GM23338 (cell line): Measurements from ENCODE around the gene TBC1D2B. TPM values are rescaled to one million over a fixed set of nuclear protein-coding genes. Genes with fewer than 3 reads are reported as not detected.
A peak's percentile ranks its signal among the peaks of the same experiment; 100 is the strongest.

Experiments
- ATAC-seq: fragments of 200-7000 bp; cut with Tn5 transposase; 3 replicates; pipeline ENCODE4 v1.9.1; 2020
- DNase-seq: peaks from one replicate; pipeline ENCODE4 v3.0.0-alpha.2; 2015; ENCODE audit warnings: low spot score
- H2AFZ ChIP-seq: fragments of 200-600 bp; sonication (generic); 2 replicates; pipeline ENCODE4 v1.8.0; 2016; ENCODE audit warnings: antibody characterized with exemption, mild to moderate bottlenecking, moderate library complexity
- H3F3A ChIP-seq: fragments of 200-600 bp; sonication (generic); replicated peaks from 2 replicates; pipeline ENCODE4 v1.8.0; 2017; ENCODE audit warnings: antibody characterized with exemption, mixed run types, low read depth
- H3K27ac ChIP-seq: fragments of 200-600 bp; sonication (generic); 2 replicates; pipeline ENCODE4 v1.6.1; 2016; ENCODE audit warnings: low read depth
- H3K27me3 ChIP-seq: fragments of 200-600 bp; sonication (generic); 2 replicates; pipeline ENCODE4 v1.8.0; 2016; ENCODE audit warnings: mild to moderate bottlenecking, mixed run types, moderate library complexity; ENCODE audit not compliant: insufficient read depth
- H3K36me3 ChIP-seq: fragments of 200-600 bp; sonication (generic); 2 replicates; pipeline ENCODE4 v1.8.0; 2016; ENCODE audit warnings: mild to moderate bottlenecking; ENCODE audit not compliant: insufficient read depth
- H3K4me1 ChIP-seq: fragments of 200-600 bp; sonication (generic); 2 replicates; pipeline ENCODE4 v1.8.0; 2016; ENCODE audit warnings: mild to moderate bottlenecking, moderate library complexity; ENCODE audit not compliant: insufficient read depth
- H3K4me2 ChIP-seq: fragments of 200-600 bp; sonication (generic); 2 replicates; pipeline ENCODE4 v1.7.1; 2017; ENCODE audit warnings: mixed run types
- H3K4me3 ChIP-seq: fragments of 200-600 bp; sonication (generic); 2 replicates; pipeline ENCODE4 v1.6.1; 2016; ENCODE audit warnings: mixed run types
- H3K79me2 ChIP-seq: fragments of 200-600 bp; sonication (generic); replicated peaks from 2 replicates; pipeline ENCODE4 v1.8.0; 2017; ENCODE audit warnings: mild to moderate bottlenecking; ENCODE audit not compliant: insufficient read depth
- H3K9me2 ChIP-seq: fragments of 200-600 bp; sonication (generic); 2 replicates; pipeline ENCODE4 v1.8.0; 2017; ENCODE audit not compliant: insufficient read depth
- H4K20me1 ChIP-seq: fragments of 200-600 bp; sonication (generic); replicated peaks from 2 replicates; pipeline ENCODE4 v1.8.0; 2017; ENCODE audit warnings: mild to moderate bottlenecking; ENCODE audit not compliant: insufficient read depth
- H3K27ac Mint-ChIP-seq: 2 replicates; pipeline ENCODE4 v1.8.0; 2020; ENCODE audit warnings: inconsistent platforms, mild to moderate bottlenecking, moderate library complexity, mixed read lengths
- H3K27me3 Mint-ChIP-seq: 3 replicates; pipeline ENCODE4 v1.8.0; 2022; ENCODE audit warnings: low read depth, mild to moderate bottlenecking, moderate library complexity, mixed read lengths, inconsistent platforms; ENCODE audit not compliant: insufficient read depth, poor library complexity
- H3K36me3 Mint-ChIP-seq: 3 replicates; pipeline ENCODE4 v1.8.0; 2021; ENCODE audit warnings: low read depth, mild to moderate bottlenecking, inconsistent platforms, moderate library complexity, mixed read lengths
- H3K4me1 Mint-ChIP-seq: 3 replicates; pipeline ENCODE4 v1.8.0; 2020; ENCODE audit warnings: mild to moderate bottlenecking, inconsistent platforms, mixed read lengths
- H3K4me3 Mint-ChIP-seq: 3 replicates; pipeline ENCODE4 v1.8.0; 2021; ENCODE audit warnings: moderate library complexity, mild to moderate bottlenecking, inconsistent platforms, mixed read lengths
- H3K9me3 Mint-ChIP-seq: 3 replicates; pipeline ENCODE4 v1.8.0; 2020; ENCODE audit warnings: moderate library complexity, mild to moderate bottlenecking, inconsistent platforms, mixed read lengths
- CREB1 ChIP-seq: fragments of 250-450 bp; sonication (Bioruptor Pico); IDR thresholded peaks from 2 replicates; pipeline ENCODE4 v1.5.0; 2020; ENCODE audit warnings: low read depth, mild to moderate bottlenecking, moderate library complexity
- CTCF ChIP-seq, 2 experiments: fragments of 200-600 bp in 1 of 2; sonication (generic) in 1 of 2; conservative IDR thresholded peaks; 2 replicates each; pipeline versions ENCODE4 v1.5.1 to v1.6.1; 2016 to 2017; ENCODE audit warnings: antibody characterized with exemption in 2 of 2, low read depth in 2 of 2, mild to moderate bottlenecking in 2 of 2, moderate library complexity in 1 of 2
- EZH2 ChIP-seq: fragments of 200-600 bp; sonication (generic); IDR thresholded peaks from one replicate; pipeline ENCODE4 v1.8.0; 2017; ENCODE audit warnings: antibody characterized with exemption, mild to moderate bottlenecking, low read depth; ENCODE audit not compliant: unreplicated experiment
- EZH2phosphoT487 ChIP-seq: fragments of 200-600 bp; sonication (generic); IDR thresholded peaks from one replicate; pipeline ENCODE4 v1.8.1; 2018; ENCODE audit warnings: antibody characterized with exemption; ENCODE audit not compliant: unreplicated experiment
- JUNB ChIP-seq: IDR thresholded peaks from one replicate; pipeline ENCODE4 v1.6.1; 2016; ENCODE audit warnings: antibody characterized with exemption; ENCODE audit not compliant: unreplicated experiment
- NANOG ChIP-seq: IDR thresholded peaks from 2 replicates; pipeline ENCODE4 v1.6.1; 2016; ENCODE audit warnings: antibody characterized with exemption, borderline replicate concordance
- POLR2AphosphoS5 ChIP-seq: IDR thresholded peaks from 2 replicates; pipeline ENCODE4 v1.6.1; 2016; ENCODE audit warnings: antibody characterized with exemption, low read depth
- REST ChIP-seq: IDR thresholded peaks from one replicate; pipeline ENCODE4 v1.6.1; 2018; ENCODE audit warnings: antibody characterized with exemption; ENCODE audit not compliant: unreplicated experiment
- STAT1 ChIP-seq: IDR thresholded peaks from one replicate; pipeline ENCODE4 v1.6.1; 2016; ENCODE audit warnings: antibody characterized with exemption; ENCODE audit not compliant: unreplicated experiment
- ZNF114 ChIP-seq: fragments of 250-450 bp; sonication (Bioruptor Pico); IDR thresholded peaks from 2 replicates; pipeline ENCODE4 v1.5.0; 2020; ENCODE audit warnings: mild to moderate bottlenecking, moderate library complexity
- ZNF462 ChIP-seq: fragments of 250-450 bp; sonication (Bioruptor Pico); IDR thresholded peaks from 2 replicates; pipeline ENCODE4 v1.5.0; 2020; ENCODE audit warnings: mild to moderate bottlenecking, moderate library complexity
- polyA plus RNA-seq: library from polyadenylated mRNA; unstranded; fragments of >200 nt; fragmentation: Nextera tagmentation; extraction: Ambion mirVana; gene quantifications from 2 replicates; pipeline ENCODE4 v1.2.1, GENCODE V29; 2016
- total RNA-seq: library from RNA; depleted of rRNA; stranded (reverse); fragments of >200 nt; shearing (Covaris generic); gene quantifications from 2 replicates; pipeline ENCODE4 v1.2.3, GENCODE V29; 2014

The TBC1D2B gene
- total and polyA plus RNA-seq, 2 experiments from 2014 or later, result 3.6 to 17.8 TPM

- Histone ChIP-seq H3K4me3 (no peak overlapping the region), H3K27me3 (no peaks in the 10 kb centered on the region), H3K9me2 (no peaks in the 10 kb centered on the region), H3K36me3 (no peaks in the 10 kb centered on the region), H3F3A (no peaks in the 10 kb centered on the region), H3K4me1 (no peaks in the 10 kb centered on the region; the same call in 1 of the 2 replicates), H3K4me2 (no peak overlapping the region), H3K79me2 (no peaks in the 10 kb centered on the region), H4K20me1 (no peaks in the 10 kb centered on the region), H2AFZ (no peak overlapping the region), H3K27ac (no peak overlapping the region)
- ATAC-seq, result no peak
- Mint-ChIP-seq H3K27ac (peak overlapping the region; percentile 5; the same call in 1 of the 2 replicates), H3K4me1 (peaks cover 14% of the 10 kb centered on the region), H3K4me3 (no peak overlapping the region; the same call in 2 of the 3 replicates), H3K9me3 (no peaks in the 10 kb centered on the region), H3K36me3 (no peaks in the 10 kb centered on the region; the same call in 2 of the 3 replicates), H3K27me3 (peaks cover 4% of the 10 kb centered on the region)
- TF ChIP-seq STAT1 (no peak), EZH2phosphoT487 (no peak), REST (no peak), EZH2 (no peak), POLR2AphosphoS5 (no peak), CREB1 (CRISPR knock-in tag) (no peak), CTCF (conservative IDR thresholded peaks at IDR 0.05; ENCODE audit: low read depth in 2 of 2) (no peak), ZNF114 (CRISPR knock-in tag) (no peak), ZNF462 (CRISPR knock-in tag) (no peak), JUNB (no peak), NANOG (no peak)
- DNase-seq, result no peak
These were observed 94.3 kb downstream of the TBC1D2B start for GRCh38 chr15:77983091-77983707.
